ENCODE measurements around the gene NXT1. TPM values are rescaled to one million over a fixed set of nuclear protein-coding genes. Genes with fewer than 3 reads are reported as not detected.
A peak's percentile ranks its signal among the peaks of the same experiment; 100 is the strongest.
"Not testable (repeated sequence)": the region's sequence is repeated elsewhere in the genome, so short reads cannot be mapped to it uniquely, and the experiment has no call there.

Gene NXT1
- polyA plus RNA-seq (2013, experiment 1 of 2; ENCODE audit: insufficient read length), result 21.9 TPM
- 11.4 TPM for polyA plus RNA-seq (2013, experiment 2 of 2; ENCODE audit: insufficient read length)

DNA sequence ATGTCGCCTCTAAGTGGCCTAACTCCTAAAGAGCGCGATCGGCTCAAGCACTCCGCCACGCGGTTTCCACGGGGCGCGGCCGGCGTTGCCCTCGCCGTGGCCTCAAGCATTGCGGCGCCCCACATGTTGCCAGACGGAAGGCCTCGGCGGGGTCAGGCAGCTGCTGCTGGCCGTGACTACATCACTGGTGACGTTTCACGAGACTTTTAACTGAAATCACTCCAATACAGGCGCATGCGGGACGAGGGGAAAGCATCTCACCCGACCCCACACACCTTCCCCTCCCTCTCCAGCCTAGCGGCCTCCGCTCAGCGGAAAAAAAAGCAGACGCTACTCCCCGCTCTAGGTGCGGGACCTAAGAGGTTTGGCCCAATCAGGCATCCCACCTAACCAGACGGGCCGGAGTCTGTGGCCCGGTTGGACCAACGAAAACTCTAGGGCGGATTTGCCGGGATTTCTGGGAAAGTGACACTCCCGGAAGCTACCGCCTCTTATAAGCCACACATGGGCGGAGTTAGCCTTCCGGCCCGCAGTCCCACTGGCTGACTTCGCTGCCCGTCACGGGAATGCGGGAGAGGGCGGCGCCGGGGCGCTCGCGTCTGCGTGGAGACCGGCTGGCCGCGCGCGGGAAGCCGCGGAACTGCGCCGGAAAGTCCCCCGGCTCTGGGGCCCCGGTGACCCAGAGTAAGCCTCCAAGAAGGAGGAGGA lies at the start of gene NXT1:
TSS of gene NXT1 (plus strand) at position 596 of the 708 bp plus-strand sequence. CDS start 3,251 bp downstream, outside the sequence.
- DNase-seq, result peak; percentile 99

- no peak for DNase-seq
Observed at GRCh38 chr20:23301436-23302050, 49.0 kb upstream of the NXT1 start.

GRCh38 chr20:23302386-23302785 lies 48.2 kb upstream of the NXT1 start:
- DNase-seq, result no peak

GRCh38 chr20:23302801-23303200 lies 47.8 kb upstream of the NXT1 start:
- DNase-seq, result no peak

GRCh38 chr20:23303325-23304102 lies 47.1 kb upstream of the NXT1 start:
- DNase-seq, result no peak

DNA sequence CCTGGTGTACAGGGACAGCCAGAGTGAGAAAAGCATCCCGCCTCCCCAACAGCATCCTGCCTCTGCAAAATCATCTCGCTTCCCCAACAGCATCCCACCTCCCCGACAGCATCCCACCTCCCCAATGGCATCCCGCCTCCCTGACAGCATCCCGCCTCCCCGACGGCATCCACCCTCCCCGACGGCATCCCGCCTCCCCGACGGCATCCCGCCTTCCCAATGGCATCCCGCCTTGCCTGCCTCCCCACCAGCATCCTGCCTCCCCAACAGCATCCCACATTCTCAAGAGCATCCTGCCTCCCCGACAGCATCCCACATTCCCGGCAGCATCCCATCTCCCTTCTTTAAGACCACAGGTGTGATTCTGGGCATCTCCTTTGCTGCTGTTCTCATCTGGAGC lies 46.0 kb upstream of the NXT1 start:
- DNase-seq, result no peak

DNA sequence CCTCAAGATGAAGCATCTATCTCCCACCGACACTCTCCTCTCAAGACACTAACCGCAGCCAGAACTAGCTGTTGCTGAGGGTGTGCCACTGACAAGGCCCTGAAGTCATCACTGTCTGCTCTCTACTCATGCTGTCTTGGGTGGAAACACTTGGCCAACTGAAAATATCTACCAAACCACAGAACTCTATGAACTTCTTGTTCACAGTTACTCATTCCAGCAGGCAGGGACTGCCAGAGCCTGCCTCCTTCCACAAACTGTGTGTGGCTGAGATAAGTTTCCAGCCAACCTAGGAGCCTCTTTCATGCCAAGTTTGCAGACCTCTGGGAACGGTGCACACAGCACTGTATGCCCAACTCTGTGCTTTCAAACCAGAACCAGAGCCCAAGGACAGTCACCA lies 45.5 kb upstream of the NXT1 start:
- peak; percentile 89 for DNase-seq

DNA sequence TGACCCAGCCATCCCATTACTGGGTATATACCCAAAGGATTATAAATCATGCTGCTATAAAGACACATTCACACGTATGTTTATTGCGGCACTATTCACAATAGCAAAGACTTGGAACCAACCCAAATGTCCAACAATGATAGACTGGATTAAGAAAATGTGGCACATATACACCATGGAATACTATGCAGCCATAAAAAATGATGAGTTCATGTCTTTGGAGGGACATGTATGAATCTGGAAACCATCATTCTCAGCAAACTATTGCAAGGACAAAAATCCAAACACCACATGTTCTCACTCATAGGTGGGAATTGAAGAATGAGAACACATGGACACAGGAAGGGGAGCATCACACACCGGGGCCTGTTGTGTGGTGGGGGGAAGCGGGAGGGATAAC lies 43.2 kb upstream of the NXT1 start:
- DNase-seq, result not testable (repeated sequence)

- no peak for DNase-seq
Observed at GRCh38 chr20:23308024-23308423, 42.6 kb upstream of the NXT1 start.

DNA sequence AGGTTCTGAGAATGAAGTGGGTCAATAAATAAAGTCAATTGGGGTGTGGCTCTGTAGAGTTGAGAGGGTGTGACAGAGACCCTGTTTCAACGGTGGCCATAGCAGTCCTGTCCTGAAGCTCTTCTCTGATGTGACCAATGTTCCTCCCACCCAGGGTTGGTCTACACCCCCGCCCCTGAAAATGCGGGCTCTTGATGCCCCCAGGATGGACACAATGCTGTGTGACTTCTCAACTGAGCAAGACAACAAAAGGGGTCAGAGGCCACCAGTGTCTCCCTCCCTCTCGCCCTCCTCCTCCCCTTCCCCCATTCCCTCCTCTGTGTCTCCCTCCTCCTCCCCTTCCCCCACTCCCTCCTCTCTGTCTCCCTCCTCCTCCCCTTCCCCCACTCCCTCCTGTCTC lies 41.7 kb upstream of the NXT1 start:
- no peak for DNase-seq

DNA sequence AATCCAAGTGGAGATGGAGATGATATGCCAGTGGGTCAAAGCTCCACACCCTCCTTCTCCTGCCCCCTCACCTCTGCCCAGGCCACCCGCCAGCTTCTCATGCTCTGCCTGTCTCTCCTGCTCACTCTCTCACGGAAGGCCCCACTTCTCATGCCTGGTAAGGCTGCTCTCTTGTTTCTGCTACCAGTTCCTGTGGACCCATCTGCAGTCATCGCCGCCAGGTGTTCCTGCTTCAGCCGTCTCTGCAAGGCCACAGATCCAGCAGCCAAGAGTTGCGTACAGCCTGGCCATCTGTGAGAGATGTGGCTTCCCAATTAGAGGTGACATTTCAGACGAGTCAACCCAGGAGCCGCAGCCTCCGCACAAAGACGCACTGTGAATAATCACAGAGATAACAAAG lies 40.8 kb upstream of the NXT1 start:
- DNase-seq, result no peak

- no peak for DNase-seq
Observed at GRCh38 chr20:23311947-23312506, 38.6 kb upstream of the NXT1 start.

- no peak for DNase-seq
Observed at GRCh38 chr20:23313271-23313670, 37.3 kb upstream of the NXT1 start.

DNA sequence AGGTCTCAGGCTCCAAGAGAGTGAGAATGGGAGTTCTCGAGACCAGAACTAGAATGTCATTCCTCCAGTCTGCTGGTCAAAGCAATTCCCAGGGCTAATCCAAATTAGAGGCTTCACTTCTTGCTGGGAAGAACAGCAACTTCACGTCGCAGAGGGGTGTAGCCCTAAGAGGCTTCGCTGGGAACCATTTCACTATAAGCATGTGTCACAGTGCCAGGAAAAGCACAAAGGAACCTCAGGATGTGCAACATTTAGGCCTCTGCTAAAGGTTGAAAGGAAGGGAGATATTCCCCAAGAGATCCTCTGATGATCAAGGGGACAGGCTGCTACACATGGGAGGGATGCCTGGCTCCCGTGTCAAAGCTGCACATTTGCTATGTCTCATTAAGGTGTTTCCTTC lies 35.9 kb upstream of the NXT1 start:
- no peak for DNase-seq

GRCh38 chr20:23315099-23315498 lies 35.5 kb upstream of the NXT1 start:
- DNase-seq, result no peak

GRCh38 chr20:23316626-23317025 lies 34.0 kb upstream of the NXT1 start:
- DNase-seq, result no peak

GRCh38 chr20:23317081-23317480 lies 33.5 kb upstream of the NXT1 start:
- DNase-seq, result no peak

DNA sequence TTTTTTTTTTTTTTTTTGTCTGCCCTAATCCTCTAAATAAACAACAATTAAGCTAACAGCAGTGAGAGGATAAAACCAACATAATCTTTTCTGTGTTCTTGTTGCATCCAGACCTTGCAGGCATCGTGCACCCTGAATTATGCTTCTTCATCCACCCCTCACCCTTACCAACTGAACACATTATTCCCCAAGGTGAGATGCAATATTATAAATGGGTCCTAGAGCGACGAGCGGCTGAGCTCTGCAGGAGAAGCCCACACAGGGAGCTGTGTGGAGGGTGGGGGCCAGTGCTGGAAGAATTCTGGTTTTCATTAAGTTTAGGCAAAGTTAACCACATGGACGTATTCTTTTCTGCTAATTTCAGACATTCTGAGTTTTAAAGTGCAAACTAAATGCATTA lies 32.2 kb upstream of the NXT1 start:
- no peak for DNase-seq

DNA sequence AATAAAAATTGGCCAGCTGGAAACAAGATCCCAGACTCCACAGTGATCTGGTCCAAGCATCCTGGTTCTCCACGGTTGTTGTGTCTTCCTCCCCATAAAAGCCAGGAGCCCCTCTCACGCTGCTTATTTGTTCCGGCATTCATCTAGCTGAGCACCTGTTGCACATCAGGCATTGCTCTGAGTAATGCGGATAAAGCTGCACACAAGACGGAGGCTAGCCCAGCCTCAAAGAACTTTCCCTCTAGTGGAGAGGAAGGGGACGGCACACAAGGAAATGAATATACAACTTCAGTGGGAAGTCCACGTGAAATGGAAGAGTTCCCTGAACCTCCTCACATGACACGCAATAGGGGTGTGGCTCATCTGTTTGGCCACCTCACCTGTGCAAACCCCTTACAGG lies 30.3 kb upstream of the NXT1 start:
- no peak for DNase-seq

- no peak for DNase-seq
Observed at GRCh38 chr20:23325107-23325506, 25.5 kb upstream of the NXT1 start.

GRCh38 chr20:23326774-23327173 lies 23.8 kb upstream of the NXT1 start:
- no peak for DNase-seq

DNA sequence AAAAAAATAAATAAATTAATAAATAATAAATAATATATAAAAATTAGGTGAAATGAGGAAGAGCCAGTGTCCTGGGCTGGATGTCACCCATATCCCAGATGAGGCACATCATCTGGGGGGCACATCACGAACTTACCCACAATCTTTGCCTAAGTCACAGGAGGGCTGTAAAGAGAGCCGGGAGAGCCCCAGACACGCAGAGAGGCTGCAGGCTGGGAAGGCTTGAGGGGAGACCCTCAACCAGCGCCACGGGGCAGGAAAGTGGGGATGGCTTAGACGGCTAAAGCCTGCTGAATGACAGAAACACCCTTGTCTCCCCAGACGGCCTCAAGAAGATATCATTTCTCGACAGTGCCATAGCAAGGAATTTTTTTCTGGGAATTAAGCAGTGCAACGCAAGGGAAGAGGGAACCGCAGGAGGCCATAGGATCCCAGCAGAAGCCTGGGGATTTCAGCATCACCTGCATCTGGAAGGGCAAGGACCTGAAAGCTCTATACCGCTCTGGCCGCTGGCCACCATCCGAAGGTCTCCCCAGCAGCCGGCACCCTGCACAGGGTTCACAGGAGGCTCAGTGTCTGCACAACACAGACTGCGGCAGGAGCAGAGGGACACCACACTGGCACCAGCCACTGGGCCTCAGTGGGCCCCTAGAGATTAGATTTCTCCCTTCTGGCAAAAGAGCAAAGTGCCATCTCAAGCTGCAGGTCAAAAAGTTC lies 22.8 kb upstream of the NXT1 start:
- DNase-seq, result no peak
